ENCODE results near the gene NIP7.
"Not testable (repeated sequence)": the region's sequence is repeated elsewhere in the genome, so short reads cannot be mapped to it uniquely, and the experiment has no call there.

Gene NIP7

GRCh38 chr16:69348222-69348621, 8.7 kb downstream of the NIP7 start:
- DNase-seq: no peak

- no peak for DNase-seq
Observed at GRCh38 chr16:69349536-69349935, 10.0 kb downstream of the NIP7 start.

GRCh38 chr16:69350536-69351133, 11.1 kb downstream of the NIP7 start:
- DNase-seq: no peak

- DNase-seq: no peak
Observed at GRCh38 chr16:69351309-69352027, 11.9 kb downstream of the NIP7 start, which contains the start of gene TMED6. Gene TMED6, minus strand, starts transcription at chr16:69351786. Its CDS starts 33 bp downstream, at chr16:69351753.

- DNase-seq: not testable (repeated sequence)
Observed at GRCh38 chr16:69360070-69360469, 20.5 kb downstream of the NIP7 start.

GRCh38 chr16:69363281-69363717, 23.7 kb downstream of the NIP7 start:
- no peak for DNase-seq

GRCh38 chr16:69364088-69364487, 24.5 kb downstream of the NIP7 start:
- no peak for DNase-seq

GRCh38 chr16:69365901-69366300, 26.3 kb downstream of the NIP7 start:
- no peak for DNase-seq

- no peak for DNase-seq
Observed at GRCh38 chr16:69366431-69366830, 26.9 kb downstream of the NIP7 start.

GRCh38 chr16:69367980-69368379, 28.4 kb downstream of the NIP7 start:
- no peak for DNase-seq

- DNase-seq: no peak
Observed at GRCh38 chr16:69368866-69369265, 29.3 kb downstream of the NIP7 start.

- no peak for DNase-seq
Observed at GRCh38 chr16:69371564-69371963, 32.0 kb downstream of the NIP7 start.

- no peak for DNase-seq
Observed at GRCh38 chr16:69373019-69373418, 33.4 kb downstream of the NIP7 start.

GRCh38 chr16:69376393-69377059, 37.0 kb downstream of the NIP7 start:
- no peak for DNase-seq

GRCh38 chr16:69378036-69378435, 38.5 kb downstream of the NIP7 start:
- DNase-seq: no peak

- no peak for DNase-seq
Observed at GRCh38 chr16:69378760-69379159, 39.2 kb downstream of the NIP7 start.

- DNase-seq: no peak
Observed at GRCh38 chr16:69381231-69381630, 41.7 kb downstream of the NIP7 start.

GRCh38 chr16:69382421-69382820, 42.8 kb downstream of the NIP7 start:
- DNase-seq: no peak

GRCh38 chr16:69384974-69385373, 45.4 kb downstream of the NIP7 start:
- DNase-seq: no peak

GRCh38 chr16:69386596-69386995, 47.0 kb downstream of the NIP7 start:
- no peak for DNase-seq

Data from NCI-H1105 (cell line).